Hematopoietic multipotent progenitor cell treated with erythropoietin and hydrocortisone succinate and interleukin-3 and kit ligand, for 4 days (in vitro differentiated cells): ENCODE measurements around the gene TBXAS1.
"Not testable (repeated sequence)": the region's sequence is repeated elsewhere in the genome, so short reads cannot be mapped to it uniquely, and the experiment has no call there.

Source experiments
- DNase-seq: peaks from one replicate; pipeline ENCODE4 v3.0.0-alpha.2; 2015

Gene TBXAS1

DNA sequence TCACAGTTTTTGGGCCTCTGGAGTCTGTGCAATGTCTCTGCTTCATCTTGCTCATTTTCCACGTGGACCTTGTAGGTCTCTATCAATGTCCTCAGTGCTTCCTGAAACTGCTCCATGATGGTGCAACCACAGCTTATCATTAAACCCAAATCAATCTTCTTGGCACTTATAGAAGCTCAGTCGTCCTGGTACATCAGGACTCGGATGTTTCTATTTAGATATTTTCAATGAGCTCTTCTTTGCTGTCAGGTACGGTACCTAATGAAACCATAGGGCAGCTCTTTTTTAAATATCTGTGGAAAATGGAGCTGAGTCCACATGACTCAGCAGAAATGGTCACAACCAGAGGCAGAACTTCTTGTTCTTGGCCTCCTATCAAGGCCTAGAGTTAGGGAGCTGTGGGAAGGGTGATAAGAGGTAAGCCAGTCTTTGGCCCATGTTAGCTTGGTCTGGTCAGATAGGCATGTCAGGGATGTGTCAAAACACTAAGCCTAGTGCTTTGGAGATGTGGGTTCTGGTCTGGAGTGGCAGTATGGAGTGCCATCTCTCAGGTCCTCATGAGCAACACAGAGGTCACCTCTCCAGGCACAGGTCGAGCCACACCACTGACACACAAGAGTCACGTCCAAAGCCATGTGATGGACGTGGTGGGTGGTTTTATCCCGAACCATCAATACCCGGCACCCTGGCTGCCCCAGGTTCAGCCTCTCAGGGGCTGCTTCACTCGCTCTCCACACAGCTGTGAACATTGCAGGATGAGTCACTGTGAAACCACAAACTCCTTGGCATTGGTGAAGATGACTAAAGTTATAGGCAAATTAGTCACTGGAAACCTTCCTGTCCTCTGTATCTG, 87.0 kb downstream of the TBXAS1 start:
- peak; percentile 98 for DNase-seq

DNA sequence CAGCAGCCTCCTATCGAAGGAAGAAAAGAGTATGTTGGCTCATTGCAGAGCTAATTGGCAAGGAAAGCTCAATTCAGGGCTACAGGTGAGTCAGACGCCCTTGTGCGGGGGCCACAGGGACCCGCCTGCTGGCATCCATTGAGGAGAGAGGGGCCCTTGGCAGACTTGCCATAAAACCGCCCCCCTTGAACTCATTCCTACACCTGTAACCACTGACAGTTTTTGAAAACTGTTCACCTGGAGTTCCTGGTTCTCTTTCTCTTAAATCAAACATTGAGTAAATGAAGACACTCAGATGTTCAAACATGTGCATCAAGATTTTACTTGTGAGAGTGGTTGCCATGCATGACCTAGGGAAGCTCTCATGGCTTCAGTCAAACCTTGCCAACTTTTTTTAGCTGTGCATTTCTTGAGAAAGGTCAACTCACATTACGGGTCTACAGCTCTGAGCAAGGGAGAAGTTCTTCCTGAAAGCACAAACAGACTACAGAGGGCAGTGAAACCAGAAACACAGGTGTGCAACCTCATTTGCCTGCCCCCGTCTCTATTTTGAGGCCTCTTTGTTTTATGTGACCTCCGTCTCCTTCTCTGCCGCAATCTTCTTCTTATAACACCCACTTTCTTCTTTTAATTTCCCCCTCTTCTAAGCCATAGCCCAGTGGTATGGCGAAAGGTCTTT, 87.8 kb downstream of the TBXAS1 start:
- no peak for DNase-seq

DNA sequence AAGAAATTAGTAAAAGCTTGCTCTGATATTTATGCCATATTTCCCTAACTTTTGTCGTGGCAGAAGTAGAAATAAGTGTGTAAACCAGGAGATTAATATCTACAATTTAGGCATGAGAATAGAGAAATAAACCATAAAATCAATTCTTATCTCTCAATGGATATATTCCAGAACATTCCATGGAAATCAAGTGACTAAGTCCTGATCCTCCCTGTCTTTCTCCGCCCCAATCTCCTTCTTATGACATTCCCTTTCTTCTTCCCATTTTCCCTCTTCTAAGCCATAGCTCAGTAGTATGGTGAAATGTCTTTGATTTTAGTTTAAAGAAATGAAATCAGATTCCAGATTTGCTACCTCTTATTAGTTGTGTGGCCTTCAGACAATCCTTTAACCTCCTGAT, 88.8 kb downstream of the TBXAS1 start:
- no peak for DNase-seq

DNA sequence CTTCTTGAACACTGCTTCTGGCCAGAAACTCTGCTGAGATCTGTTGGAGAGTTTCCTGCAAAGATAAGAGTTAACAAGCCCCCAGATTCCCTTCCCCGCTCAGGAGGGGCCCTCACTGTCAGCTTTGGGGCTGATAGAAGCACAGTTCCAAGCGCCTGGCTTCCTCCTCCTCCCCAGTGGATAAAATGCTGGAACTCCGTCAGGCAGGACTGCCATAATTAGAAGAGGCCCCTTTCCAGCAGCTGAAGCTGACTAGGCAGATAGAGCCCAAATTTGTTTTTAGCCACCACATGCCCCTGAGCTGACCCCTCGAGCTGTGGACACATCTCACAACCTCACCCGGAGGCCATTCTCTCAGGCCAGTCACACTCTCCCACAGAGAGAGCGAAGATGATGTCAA, 89.4 kb downstream of the TBXAS1 start:
- DNase-seq: peak; percentile 58

DNA sequence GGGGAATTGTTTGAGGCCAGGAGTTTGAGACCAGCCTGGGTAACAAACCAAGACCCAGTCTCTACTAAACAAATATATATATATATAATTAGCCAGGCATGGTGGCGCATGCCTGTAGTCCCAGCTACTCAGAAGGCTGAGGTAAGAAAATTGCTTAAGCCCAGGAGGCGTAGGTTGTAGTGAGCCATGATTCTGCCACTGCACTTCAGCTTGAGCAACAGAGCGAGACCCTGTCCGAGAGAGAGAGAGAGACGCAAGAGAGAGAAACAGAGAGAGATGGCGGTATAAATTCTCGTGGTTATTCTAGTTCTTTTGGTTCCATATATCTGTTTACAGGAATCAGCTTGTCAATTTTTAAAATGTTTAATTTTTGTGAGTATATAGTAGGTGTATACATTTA, 94.0 kb downstream of the TBXAS1 start:
- DNase-seq: no peak

DNA sequence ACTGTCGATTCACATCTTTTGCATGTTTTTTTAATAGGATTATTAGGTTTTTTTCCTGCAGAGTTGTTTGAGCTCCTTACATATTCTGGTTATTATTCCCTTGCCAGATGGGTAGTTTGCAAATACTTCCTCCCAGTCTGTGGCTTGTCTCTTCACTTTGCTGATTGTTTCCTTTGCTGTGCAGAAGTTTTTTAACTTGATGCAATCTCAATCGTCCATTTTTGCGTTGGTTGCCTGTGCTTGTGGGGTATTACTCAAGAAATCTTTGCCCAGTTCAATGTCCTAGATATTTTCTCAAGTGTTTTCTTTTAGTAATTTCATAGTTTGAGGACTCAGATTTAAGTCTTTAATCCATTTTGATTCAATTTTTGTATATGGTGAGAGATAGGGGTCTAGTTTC, 95.4 kb downstream of the TBXAS1 start:
- DNase-seq: no peak

DNA sequence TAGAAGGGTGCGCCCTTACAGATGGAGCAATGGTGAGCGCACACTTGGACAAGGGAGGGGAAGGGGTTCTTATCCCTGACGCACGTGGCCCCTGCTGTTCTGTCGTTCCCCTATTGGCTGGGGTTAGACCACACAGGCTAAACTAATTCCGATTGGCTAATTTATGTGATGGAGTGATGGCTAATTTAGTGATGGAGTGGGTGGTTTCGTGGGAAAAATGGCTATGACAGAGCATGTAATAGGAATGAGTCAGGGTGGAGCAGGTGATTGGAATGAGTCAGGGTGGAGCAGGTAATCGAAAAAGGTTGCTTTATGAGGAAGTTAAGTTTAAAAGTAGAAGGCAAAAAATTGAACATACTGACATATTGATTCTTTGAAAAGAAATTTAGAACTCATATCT, 100.2 kb downstream of the TBXAS1 start:
- not testable (repeated sequence) for DNase-seq

DNA sequence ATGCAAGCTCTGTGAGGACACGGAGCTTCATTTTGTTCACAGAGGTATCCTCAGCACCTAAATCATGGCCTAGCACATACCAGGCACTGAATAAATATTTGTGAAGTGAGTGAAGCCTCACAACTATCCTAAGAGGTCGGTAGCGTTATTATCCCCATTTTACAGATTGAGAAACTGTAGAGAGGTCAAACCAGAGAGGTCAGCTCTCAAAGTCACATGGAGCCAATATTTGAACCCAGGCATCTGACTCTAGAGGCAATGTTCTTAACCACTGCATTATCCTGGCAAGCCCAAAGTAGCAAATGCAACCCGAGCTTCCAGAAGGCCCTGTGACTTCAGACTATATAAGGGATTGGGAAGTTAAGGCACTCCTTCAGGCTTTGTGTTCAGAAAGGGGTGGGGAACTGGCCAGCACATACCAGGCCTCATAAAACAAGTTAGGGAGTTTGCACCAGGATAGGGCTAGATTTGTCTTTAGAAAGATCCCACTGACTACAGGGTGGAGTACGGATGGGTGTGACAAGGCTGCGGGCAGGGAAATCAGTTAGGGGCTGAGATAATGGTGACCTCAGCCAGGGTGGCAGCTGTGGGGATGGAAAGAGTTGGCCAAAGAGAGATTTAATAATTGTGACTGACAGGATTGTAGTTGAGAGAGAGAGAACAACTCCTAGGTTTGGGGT, 101.4 kb downstream of the TBXAS1 start:
- DNase-seq: peak; percentile 84

DNA sequence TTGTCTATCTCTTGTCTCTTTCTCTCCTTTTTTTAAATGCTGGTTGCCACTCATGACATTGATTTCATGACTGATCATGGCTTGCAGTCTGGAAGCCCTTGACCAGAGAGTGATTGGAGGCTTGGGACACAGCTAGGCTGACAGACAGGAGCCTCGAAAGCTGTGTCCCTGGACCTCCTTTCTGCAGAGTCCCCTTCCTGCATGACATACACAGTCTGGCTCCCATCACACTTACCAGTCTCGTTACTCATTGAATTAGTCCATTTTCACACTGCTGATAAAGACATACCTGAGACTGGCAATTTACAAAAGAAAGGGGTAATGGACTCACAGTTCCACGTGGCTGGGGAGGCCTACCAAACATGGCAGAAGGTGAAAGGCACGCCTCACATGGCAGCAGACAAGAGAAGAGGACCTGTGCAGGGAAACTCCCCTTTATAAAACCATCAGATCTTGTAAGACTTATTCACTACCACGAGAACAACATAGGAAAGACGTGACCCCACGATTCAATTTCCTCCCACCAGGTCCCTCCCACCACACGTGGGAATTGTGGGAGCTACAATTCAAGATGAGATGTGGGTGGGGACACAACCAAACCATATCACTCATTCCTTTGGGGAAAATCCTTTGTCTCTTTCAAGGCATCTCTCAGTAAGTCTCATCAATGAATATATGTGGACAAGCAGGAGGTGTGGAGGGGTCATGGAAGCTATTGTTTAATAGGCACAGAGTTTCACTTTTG, 102.3 kb downstream of the TBXAS1 start:
- no peak for DNase-seq

DNA sequence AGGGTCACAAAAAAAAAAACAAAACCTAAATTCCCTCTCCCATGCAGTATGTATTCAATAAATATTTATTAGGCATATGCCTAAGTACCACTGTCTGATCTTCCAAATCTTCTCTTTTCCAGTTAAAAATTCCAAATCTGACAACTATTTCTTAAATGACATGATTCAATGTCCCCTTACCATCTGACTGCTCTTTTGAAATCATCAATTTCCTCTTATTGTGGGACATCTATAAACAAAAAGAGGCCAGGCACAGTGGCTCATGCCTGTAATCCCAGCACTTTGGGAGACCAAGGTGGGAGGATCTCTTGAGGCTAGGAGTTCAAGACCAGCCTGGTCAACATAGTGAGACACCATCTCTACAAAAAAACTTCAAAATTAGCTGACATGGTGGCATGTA, 103.5 kb downstream of the TBXAS1 start:
- no peak for DNase-seq

DNA sequence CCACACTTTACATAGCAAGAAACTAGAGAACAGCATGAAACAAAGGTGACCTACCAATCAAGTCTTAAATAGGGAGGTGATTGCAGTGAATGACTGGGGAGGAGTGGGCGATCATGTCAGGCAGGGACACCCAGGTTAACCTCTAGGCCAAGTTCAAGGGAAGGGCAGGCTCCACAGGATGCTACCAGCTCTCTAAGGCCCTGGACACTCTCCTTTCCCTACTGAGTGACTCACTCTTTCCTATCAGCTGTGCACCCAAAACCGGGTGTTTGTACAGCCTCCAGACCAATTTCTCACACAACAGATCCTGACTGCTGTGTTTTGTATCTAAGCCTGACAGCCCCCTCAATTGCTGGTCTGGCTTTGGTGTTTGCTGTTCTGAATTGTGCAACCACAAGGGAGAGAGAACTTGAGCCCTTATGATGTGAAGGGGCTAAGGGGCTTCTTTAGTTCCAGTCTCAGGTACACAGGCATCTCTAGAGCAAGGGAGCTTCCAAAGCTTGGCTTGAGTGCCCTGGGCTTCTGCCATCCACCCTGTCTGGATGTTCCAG, 107.8 kb downstream of the TBXAS1 start:
- peak; percentile 77 for DNase-seq

DNA sequence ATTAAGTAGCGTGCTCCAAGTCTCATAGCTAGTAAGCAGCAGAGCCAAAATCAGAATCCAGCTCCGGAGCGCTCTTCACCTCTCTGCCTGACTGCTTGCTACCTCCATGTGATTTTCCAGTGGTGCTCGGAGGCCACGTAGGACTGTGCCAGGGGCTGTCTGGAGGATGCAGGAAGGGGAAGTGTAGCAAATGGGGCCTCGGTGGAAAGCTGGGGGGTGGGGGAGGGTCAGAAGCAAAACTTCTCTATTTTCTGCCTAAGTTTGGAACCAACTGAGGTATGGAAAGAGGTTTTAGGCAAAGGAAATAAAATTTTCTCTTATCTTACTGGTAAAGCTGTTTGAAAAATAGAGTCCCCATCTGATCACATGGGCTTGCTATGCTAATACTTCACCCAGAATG, 108.7 kb downstream of the TBXAS1 start:
- peak; percentile 78 for DNase-seq

DNA sequence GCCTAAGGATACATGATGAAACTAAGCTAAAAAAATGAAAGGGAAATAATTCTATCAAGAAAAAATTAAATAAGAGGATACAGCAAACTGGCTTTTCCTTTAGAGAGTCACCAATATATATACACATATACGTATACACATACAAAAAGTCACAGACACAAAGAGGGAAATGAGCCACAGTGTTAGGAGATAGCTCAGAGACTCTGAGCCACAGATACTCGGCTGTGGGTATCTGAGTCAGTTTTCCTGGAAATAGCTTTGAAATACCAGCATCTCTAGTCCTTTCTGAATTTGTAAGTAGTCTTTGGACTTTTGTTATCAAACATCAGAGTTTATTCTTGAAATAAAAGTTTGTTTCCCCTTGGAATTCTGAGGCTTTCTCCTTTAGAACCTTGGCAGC, 111.8 kb downstream of the TBXAS1 start:
- DNase-seq: peak; percentile 66

DNA sequence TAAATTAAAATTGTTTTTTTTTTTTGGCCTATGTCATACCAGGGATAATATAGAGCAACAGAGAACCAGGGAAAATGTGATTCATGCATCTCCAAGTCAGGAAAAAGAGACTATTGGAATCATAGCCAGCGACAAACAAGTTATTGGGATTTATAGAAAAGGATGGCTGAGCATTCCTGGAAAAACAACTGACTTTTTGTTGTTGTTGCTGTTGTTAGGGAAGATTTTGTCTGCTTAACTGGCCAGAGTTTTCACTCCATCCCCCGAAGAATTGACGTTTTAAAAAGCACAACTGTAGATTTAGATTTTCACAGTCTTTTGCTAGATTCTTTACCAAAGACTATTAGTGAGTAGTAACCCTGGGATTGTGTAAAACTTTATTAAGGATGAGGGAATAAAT, 112.4 kb downstream of the TBXAS1 start:
- DNase-seq: no peak

DNA sequence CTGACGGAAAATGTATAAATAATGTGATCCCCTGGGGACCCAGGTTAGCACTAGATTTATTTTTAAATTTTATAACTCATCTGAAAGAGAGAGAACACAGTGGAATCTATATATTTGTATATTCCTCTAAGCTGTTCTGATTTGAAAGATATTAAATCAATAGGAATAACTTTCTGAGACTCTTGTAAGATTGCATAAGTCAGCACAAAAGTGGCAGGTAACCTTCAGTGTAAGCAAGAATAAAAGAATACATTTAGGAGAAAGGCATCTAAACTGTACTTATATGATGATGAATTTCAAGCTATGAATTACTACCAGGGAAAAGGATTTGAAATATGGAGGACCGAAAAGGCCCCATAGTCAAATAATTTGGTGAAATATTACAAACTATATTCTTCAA, 112.8 kb downstream of the TBXAS1 start:
- DNase-seq: no peak

DNA sequence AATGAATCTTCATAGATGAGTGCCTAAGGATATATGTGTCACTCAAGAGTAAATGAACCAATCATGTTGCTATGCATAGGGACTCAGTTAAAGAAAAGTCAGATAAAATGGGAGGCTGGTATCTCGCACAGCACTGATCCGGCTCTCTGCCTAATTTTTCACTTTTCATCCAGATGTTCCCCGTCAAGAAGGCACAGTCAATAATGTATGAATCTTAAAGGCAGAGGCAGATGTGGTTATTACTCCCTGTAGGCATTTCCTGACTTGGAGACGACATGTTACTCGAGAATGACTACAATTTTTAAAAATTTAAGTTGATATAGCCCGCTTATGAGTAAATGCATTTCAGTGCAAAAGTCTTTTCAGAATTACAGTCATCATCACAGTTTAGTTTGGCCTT, 113.6 kb downstream of the TBXAS1 start:
- no peak for DNase-seq

DNA sequence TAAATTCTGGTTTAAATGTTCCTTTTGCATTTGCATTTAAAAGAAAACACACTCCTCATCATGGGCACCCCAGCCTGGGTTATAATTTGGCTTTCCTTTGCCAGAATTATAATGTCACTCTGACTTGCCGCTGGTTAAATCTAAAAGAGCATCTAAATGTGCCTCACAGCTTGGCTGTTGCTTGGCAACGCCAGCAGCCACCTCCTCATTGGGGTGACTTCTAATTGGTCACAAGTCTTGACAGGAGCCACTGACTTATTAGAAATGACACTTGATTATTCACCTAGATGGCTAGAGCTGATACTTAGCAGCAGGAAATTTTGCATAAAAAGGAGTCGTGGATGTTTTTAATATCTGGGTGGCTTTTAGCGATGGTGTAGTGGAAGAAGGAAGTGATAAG, 114.3 kb downstream of the TBXAS1 start:
- no peak for DNase-seq

DNA sequence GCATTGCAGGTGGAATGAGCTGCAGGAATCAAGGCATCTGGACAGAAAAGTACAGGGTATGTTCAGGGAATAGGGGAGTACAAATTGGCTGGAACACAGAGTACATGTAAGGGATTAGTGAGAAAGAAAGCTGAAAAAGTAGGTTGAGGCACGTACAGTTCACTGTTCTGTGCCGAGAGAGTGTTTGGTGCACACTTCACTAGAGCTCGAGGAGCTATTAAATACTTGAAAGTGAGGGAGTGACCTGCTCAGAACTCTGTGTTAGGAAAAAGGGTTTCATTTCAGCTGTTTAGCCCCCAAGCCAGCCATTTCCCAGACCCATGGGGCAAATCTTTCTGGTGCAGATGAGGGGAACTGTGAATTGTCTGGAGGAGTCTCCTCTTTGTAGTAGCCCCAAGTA, 115.2 kb downstream of the TBXAS1 start:
- no peak for DNase-seq

DNA sequence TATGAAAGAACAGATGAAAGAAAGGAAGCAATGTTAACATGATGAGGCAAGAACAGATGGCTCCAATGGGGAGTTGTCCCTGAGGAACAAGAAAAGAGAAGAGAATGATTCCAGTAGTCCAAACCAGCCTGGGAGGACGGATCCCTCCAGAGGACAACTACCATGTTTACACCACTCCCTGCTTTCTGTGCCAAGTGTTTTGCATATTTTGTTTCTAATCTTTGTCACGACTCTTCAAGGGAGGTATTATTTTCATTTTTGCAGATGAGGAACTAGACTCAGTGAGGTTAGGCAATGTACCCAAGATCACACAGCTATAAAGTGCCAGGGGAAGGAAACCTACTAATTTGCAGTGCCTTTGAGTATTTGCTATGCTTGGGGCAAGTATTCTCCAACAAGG, 117.5 kb downstream of the TBXAS1 start:
- no peak for DNase-seq

DNA sequence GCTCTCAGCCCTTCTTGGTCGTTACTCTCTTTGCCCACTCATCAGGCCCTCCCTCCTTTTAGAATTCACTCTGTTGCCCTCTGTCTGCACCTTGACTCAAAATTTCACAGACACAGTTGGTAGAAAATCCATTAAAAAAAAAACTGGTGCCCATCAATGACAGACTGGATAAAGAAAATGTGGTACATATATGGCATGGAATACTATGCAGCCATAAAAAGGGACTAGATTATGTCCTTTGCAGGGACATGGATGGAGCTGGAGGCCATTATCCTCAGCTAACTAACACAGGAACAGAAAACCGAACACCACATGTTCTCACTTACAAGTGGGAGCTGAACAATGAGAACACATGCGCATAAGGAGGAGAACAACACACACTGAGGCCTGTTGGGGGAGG, 118.0 kb downstream of the TBXAS1 start:
- DNase-seq: no peak

DNA sequence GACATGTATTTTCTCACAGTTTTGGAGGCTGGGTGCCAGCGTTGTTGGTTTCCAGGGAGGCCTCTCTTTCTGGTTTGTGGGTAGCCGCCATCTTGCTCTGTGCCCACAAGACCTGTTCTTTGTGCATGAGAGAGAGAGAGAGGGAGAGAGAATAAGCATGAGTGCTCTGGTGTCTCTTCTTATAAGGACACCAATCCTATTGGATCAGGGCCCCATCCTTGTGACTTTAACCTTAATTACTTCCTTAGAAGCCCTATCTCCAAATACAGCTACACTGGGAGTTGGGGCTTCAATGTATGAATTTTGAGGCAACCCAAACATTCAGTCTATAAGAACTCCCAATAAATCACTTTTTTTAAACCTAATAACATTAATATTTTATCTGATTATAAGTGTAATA, 119.1 kb downstream of the TBXAS1 start:
- DNase-seq: no peak

DNA sequence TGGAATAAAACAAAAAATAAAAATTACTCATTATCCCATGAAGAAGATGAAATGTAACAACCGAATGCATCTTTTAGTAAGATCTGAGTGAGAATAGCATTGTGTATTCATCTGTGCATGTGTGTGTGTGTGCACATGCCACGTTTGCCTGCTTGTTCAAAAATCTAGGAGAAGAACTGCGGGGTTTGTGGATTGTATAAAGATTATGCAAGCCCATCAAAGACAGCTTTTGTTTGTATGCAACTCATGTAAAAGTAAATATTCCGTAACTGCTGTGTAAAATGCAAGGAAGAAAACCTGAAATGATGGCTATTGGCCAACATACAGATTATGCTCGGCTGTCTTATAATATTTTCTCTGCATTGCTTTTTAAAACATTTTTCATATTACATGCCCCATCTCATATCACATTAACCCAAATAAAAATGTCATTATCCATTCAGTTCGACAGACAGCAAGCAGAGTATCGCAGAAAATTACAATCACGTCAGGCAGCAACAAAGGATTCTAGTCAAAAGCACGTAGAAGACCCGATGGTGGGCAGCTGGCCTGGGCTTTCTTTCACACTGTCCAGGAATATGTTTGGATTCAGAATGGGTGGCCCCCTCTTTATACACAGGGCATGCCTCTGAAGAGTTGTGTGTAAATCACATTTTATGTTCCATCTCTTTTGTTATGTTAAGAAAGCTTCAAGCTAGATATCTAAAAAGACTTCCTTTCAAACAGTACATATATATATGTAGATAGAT, 119.7 kb downstream of the TBXAS1 start:
- no peak for DNase-seq
